Fibroblast of mammary gland (primary cell): ENCODE results near the gene ZNF829.

Source experiments
- DNase-seq: peaks from one replicate; pipeline ENCODE4 v3.0.0-alpha.2; 2010; ENCODE audit warnings: low read depth
- H3K4me3 ChIP-seq: 2 replicates; pipeline ENCODE4 v1.5.1; 2011; ENCODE audit warnings: low read depth, mild to moderate bottlenecking, low read length, moderate library complexity; ENCODE audit not compliant: control insufficient read depth
- CTCF ChIP-seq: conservative IDR thresholded peaks from 2 replicates; pipeline ENCODE4 v1.5.1; 2011; ENCODE audit warnings: low read depth, low read length, inconsistent platforms; ENCODE audit not compliant: control insufficient read depth, insufficient read depth

The ZNF829 gene

GRCh38 chr19:36851898-36852297 is 64.2 kb downstream of the ZNF829 start:
- TF ChIP-seq CTCF: no peak
- DNase-seq: no peak
- no peak overlapping the region for H3K4me3 ChIP-seq

GRCh38 chr19:36850559-36851442 is 65.3 kb downstream of the ZNF829 start, which contains the start of gene ZNF345:
ZNF345 (plus strand) TSS chr19:36850876; CDS start chr19:36876831, 25,955 bp downstream.
- no peak for TF ChIP-seq CTCF
- DNase-seq: peak; percentile 94
- peak within 1 kb of the TSS; percentile 98 for H3K4me3 ChIP-seq

DNA sequence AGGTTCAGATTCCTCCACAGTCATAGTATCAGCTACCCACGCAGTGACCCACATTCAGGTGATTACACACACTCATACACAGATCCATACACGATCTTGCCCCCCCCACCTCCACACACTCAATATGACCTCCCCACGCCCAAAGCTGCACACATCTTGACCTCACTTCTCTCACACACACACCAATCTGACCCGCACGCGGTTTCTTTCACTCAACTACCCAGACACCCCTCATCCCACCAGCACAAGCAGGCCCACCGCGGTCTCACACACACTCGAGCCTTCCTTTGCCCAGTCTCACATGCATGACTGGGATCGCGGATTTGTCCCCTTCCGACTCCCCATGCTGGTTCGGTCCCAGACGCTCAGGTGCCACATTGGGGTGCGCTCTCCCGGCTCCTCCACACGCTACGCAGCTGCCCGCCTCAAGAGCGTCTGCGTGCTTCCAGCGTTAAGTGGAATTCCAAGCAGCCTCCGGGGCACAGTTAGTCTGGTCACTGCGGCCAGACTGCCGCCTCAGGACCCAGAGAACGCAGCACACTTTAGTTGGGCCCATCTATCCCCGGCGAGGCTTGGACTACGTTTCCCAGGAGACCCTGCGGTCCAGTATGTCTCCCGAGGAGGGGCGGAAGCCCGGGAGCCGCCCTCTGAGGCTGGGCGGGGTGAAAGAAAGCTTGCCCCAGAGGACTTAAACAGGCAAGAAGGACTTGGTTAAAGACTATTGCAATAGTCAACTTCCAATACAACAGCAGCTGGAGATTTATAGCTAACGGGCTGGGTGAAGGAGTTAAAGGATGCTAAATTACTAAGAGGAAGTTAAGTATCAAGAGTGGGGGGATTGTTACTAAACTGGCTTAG is 66.2 kb downstream of the ZNF829 start:
- peak overlapping the region; percentile 98 for H3K4me3 ChIP-seq
- DNase-seq: peak; percentile 89
- no peak for TF ChIP-seq CTCF

- H3K4me3 ChIP-seq: no peak overlapping the region
- no peak for DNase-seq
- no peak for TF ChIP-seq CTCF
Observed at GRCh38 chr19:36847968-36848367, 68.1 kb downstream of the ZNF829 start.

DNA sequence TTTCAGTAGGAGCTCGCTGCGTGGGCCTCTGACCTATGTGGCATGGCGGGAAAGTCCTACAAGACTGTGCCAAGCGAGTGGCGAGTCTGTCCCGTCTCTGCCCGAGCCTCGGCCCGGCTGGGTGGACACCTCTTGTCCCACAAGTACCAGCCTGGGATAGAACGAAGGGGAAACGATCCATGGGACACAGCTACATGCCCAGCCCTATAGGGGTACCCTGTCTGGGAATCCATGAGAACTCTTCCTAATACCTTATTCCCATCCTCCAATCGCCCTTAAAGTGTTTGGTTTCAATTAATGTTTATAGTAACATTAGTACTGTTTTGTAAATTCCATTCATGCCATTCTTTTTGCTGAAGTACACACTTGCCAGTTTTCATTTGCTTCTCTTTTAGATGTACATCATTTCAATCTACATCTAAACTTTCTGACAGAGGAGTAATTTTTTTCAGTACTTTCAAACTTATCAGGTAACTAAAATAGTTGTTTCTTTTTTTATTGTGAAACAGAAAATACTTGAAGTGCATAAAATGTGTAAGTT is 77.2 kb downstream of the ZNF829 start:
- no peak for TF ChIP-seq CTCF
- peak overlapping the region; percentile 88 for H3K4me3 ChIP-seq

More for the DNA sequence above, 77.2 kb downstream of the ZNF829 start:
- no peak for DNase-seq
